Posterior vena cava (tissue), 2 donors: ENCODE data around the gene SMIM27. TPM values are rescaled to one million over a fixed set of nuclear protein-coding genes. Genes with fewer than 3 reads are reported as not detected.
"Not testable (repeated sequence)": the region's sequence is repeated elsewhere in the genome, so short reads cannot be mapped to it uniquely, and the experiment has no call there.

ENCODE experiments used
- DNase-seq: peaks from one replicate; pipeline ENCODE4 v3.0.0-alpha.2; 2020; ENCODE audit warnings: low spot score
- intact Hi-C, 2 donors: fragments of 100-400 bp; cut with DNase I; formaldehyde crosslinking; loops; one replicate each; pipeline versions ENCODE4 v1.14.1 to v1.14.2; 2022 to 2023
- total RNA-seq, 2 donors: library from RNA; stranded (reverse); fragmentation: NEBNext Ultra II Directional; extraction: Animal tissue kit (Norgen Biotek cat#: 25700); gene quantifications; one replicate each; pipeline ENCODE4 v1.2.1, GENCODE V29; 2021
- donor health status: DM: yes; HTN: yes; CAD: no.
- donor health status: DM: yes; HTN: yes; CAD: no.

The SMIM27 gene
- total RNA-seq, 2 donors from 2014 or later: 9.6 to 10.7 TPM

DNA sequence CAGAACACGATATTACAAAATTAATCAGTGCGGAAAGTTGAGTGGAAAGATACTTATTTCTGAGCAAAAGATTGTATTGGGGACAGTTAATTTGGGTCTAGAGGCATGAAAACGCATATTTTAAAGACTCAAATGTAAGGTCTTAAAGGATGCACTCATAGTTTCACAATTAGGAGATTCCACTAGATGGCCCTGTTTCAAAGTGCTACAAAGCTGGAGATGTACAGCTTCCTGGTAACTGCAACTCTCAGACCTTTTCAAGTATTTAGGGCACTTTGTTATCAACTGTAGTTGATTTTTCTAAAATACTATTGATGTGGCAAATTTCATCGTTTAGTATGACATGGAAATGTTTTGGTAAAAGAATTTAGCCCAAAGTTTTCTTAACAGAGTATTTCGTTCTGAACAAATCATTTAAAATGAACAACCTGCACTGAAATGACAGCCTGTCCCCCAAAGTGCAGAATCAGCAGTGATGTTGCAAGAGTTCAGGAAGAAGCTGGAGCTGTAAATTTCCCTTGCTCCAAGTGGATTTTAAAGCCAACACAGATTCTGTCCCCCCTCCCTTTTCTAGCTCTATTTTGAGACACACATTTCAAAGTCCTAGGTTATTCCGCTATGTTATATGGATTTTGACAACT, 37.1 kb downstream of the SMIM27 start:
- intact Hi-C loops: no loop called here

DNA sequence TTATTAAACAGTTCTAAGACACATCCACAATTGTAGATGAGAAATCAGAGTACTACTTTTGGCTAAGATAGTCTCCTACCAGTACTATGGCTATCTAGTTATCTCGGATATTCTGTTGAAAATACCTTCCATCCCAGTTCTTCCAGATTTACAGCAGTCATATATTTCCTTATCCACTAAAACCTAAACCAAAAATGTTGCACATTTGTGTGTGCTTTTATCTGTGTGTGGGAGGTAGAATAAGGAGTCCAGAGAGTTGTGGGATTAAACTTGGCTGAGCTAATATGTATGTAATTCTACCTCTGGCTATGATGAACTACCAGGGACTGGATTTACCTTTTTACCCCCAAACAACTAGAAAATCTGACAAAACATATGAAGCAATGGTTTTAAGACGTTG, 38.3 kb downstream of the SMIM27 start:
- intact Hi-C loops: loop anchor here in 1 of 2 donors (10.0 kb wide), 1 partner anchor 374 kb away; no protein-coding TSS in a partner anchor
- no peak for DNase-seq

More for the DNA sequence above, 37.1 kb downstream of the SMIM27 start:
- no peak for DNase-seq

DNA sequence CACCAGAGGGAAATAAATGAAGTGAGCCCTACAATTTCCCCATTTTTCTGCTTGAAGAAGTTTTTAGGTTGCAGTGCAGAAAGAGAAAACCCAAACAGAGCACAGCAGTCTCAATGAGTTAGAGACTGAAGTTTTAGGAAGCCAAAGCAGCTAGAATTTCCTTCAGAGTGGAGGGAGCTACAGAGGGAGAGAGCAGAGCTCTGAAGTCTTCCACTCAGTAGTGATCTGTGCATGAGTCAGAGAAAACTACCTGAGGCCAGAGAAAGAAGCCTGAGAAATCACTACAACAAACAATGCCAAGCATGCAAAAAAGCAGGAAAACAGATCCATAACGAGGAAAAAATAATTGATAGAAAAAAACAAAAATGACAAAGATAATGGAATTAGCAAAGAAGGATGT, 38.8 kb downstream of the SMIM27 start:
- intact Hi-C loops: loop anchor here in 1 of 2 donors (10.0 kb wide), 1 partner anchor 374 kb away; no protein-coding TSS in a partner anchor

DNA sequence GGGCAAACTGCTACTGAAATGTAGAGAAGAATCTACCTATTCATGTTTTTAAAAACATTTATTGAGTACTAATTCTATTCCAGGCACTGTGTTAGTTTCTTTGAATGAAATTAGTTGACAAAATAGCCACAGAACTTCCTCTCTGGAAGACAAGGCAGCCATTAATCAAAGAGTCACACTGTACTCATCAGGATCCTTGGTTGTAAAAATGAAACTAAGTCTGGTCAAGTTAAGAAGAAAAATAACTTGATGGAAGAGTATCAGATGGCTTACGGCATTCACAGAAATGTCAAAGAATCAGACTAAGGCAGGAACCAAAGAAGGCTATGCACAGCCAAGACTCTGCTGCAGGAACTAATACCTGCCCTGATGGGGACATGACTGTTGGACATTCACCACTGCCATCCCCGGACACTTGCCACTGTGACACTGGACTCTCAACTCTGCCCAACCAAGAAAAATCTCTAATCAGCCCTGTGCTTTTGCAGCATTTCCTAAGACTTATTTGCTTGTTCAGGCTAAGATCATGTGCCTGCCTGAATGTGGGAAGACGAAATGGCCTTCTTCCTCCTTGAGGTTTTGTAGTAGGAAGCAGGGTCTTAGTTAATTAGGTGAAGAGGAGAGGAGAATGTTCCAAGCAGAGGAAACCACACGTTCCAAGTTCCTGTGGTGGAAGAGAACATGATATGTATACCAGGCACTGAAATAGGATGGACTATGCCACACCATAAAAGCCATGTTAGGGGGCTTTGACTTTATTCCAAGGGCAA, 44.2 kb downstream of the SMIM27 start:
- no peak for DNase-seq
- intact Hi-C loops: loop anchor here in 1 of 2 donors (10.0 kb wide), 1 partner anchor 369 kb away; no protein-coding TSS in a partner anchor

More for the DNA sequence above, 38.8 kb downstream of the SMIM27 start:
- no peak for DNase-seq

DNA sequence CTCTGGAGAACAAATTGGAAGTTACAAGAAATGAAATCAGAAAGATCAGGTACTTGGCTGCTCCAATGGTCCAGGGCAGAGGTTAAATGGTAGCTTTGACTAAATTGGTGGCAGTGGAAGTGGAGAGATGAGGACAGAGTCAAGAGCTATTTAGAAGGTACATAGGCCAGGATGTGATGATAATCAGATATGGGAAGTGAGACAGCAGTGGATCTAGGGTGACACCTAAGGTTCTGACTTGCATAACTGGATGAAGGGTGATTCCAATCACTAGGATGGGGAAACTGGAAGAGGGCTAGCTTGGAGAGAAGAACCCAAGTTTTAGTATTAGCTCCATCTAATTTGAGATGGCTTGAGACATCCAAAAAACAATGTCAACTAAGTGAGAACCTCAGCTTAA, 44.8 kb downstream of the SMIM27 start:
- intact Hi-C loops: loop anchor here in 1 of 2 donors (10.0 kb wide), 1 partner anchor 368 kb away; no protein-coding TSS in a partner anchor
- DNase-seq: no peak

DNA sequence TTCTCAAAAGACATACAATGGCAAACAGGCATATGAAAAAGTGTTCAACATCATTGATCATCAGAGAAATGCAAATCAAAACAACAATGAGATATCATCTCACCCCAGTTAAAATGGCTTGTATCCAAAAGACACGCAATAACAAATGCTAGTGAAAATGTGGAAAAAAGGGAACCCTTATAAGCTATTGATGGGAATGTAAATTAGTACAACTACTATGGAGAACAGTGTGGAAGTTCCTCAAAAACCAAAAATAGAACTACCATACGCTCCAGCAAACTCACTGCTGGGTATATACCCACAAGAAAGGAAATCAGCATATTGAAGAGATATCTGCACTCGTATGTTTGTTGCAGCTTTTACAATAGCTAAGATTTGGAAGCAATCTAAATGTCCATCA, 46.9 kb downstream of the SMIM27 start:
- DNase-seq: not testable (repeated sequence)
- intact Hi-C loops: loop anchor here in 1 of 2 donors (10.0 kb wide), 1 partner anchor 366 kb away; no protein-coding TSS in a partner anchor

Other genes starting within 250 kb of the SMIM27 start
- 10 to 100 TPM; 32.7 to 35.7 TPM for gene ACO1, start 167.7 kb upstream of the SMIM27 start, total RNA-seq
- 10 to 100 TPM in 1 of 2 donors, 1 to 10 TPM in 1; 7.7 to 12.7 TPM for gene RIGI, start 26.1 kb upstream of the SMIM27 start, total RNA-seq
- 10 to 100 TPM; 11.6 to 14.1 TPM for gene TOPORS, start 259 bp downstream of the SMIM27 start, total RNA-seq
- 10 to 100 TPM; 43.4 to 51.8 TPM for gene NDUFB6, start 20.8 kb downstream of the SMIM27 start, total RNA-seq
- gene TAF1L, start 83.3 kb downstream of the SMIM27 start, total RNA-seq: under 1 TPM in 1 of 2 donors, not detected in 1; 0.05 TPM
- not detected for gene TMEM215, start 231.2 kb downstream of the SMIM27 start, total RNA-seq